Uterus (tissue), 2 donors: Measurements from ENCODE around the gene TXNRD2.

Experiments
- POLR2A ChIP-seq, 2 donors: fragments of 450-650 bp; IDR thresholded peaks; one replicate each; pipeline ENCODE4 v1.6.1; 2016; ENCODE audit warnings: antibody characterized with exemption in 2 of 2, mild to moderate bottlenecking in 1 of 2, moderate library complexity in 1 of 2
- TF ChIP-seq, protein P1 (sequence below), 4 experiments: fragments of 200-600 bp in 2 of 4; fragments of 450-650 bp in 2 of 4; sonication (generic) in 2 of 4; IDR thresholded peaks; one replicate each; pipeline ENCODE4 v1.5.1; 2016 to 2019; ENCODE audit warnings: antibody characterized with exemption in 4 of 4, mild to moderate bottlenecking in 2 of 4, moderate library complexity in 1 of 4

DNA sequence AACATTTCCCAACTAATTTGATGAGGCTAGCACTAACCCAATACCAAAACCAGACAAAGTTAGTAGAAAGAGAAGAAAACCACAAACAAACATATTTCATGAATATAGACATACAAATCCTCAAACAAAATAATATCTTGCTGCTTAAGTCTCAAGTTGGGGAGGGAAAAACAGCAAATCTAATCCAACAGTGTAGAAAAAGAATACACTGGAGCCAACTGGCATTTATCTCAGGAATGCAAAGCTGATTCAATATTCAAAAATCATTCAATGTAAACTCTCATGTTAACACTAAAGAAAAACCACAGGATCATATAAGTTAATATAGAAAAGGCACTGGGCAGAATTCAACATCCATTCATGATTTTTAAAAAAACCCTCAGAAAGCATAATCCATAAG lies 105.1 kb downstream of the TXNRD2 start:
- TF ChIP-seq, protein P1, sequence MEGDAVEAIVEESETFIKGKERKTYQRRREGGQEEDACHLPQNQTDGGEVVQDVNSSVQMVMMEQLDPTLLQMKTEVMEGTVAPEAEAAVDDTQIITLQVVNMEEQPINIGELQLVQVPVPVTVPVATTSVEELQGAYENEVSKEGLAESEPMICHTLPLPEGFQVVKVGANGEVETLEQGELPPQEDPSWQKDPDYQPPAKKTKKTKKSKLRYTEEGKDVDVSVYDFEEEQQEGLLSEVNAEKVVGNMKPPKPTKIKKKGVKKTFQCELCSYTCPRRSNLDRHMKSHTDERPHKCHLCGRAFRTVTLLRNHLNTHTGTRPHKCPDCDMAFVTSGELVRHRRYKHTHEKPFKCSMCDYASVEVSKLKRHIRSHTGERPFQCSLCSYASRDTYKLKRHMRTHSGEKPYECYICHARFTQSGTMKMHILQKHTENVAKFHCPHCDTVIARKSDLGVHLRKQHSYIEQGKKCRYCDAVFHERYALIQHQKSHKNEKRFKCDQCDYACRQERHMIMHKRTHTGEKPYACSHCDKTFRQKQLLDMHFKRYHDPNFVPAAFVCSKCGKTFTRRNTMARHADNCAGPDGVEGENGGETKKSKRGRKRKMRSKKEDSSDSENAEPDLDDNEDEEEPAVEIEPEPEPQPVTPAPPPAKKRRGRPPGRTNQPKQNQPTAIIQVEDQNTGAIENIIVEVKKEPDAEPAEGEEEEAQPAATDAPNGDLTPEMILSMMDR (IDR thresholded peaks at IDR 0.05) = no peak
- TF ChIP-seq POLR2A (IDR thresholded peaks at IDR 0.05) = no peak
